ENCODE results near the gene OR10A6. TPM values are rescaled to one million over a fixed set of nuclear protein-coding genes. Genes with fewer than 3 reads are reported as not detected.

The OR10A6 gene, protein sequence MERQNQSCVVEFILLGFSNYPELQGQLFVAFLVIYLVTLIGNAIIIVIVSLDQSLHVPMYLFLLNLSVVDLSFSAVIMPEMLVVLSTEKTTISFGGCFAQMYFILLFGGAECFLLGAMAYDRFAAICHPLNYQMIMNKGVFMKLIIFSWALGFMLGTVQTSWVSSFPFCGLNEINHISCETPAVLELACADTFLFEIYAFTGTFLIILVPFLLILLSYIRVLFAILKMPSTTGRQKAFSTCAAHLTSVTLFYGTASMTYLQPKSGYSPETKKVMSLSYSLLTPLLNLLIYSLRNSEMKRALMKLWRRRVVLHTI
- total RNA-seq (2022) (not detected in 2 replicates), Bru-seq, nascent RNA (not detected), BruChase-seq, experiment 1, labeled RNA remaining after a 6-hour chase (percentile 10 among the genes with signal in this experiment), BruChase-seq, experiment 2, labeled RNA remaining after a 2-hour chase (percentile 14 among the genes with signal in this experiment)
- long read RNA-seq = 0 reads

DNA sequence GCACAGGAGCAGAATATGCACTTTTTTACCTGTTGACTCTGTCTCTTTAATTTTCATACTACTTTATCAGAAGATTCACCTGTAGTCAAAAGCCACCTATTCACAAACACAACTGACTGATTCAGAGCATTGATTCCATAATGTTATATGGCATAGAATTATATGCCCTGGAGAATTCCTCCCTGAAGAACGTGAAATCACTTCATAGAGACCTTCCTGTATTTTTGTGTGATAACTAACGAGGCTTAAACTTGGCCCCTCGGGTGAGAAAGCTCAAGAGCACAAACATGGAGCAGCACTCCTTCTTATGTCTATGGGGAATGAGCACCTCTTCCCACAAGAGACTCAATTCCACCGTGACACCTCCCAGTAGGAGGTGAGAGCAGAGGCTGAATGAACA is at the start of gene OR10A6:
TSS of gene OR10A6 (minus strand) at position 101 of the 400 bp plus-strand sequence. CDS start 2,606 bp downstream, outside the sequence.
- H3K27ac Mint-ChIP-seq (ENCODE audit: low read depth, unreplicated experiment) = no peak within 1 kb of the TSS
- H3K4me1 Mint-ChIP-seq (ENCODE audit: insufficient read depth, unreplicated experiment) = peaks cover under 1% of the 10 kb centered on the region
- H3K27me3 Mint-ChIP-seq (ENCODE audit: insufficient read depth, unreplicated experiment) = no peaks in the 10 kb centered on the region
- BruUV-seq (replicated peaks) = no TSS peak
- DNase-seq (ENCODE audit: unreplicated experiment) = no peak
- POLR2A ChIA-PET = no interaction called here
- H3K4me3 Mint-ChIP-seq (ENCODE audit: unreplicated experiment) = no peak within 1 kb of the TSS
- H3K9me3 Mint-ChIP-seq (ENCODE audit: unreplicated experiment) = no peaks in the 10 kb centered on the region
- intact Hi-C loops (cut with micrococcal nuclease) = no loop called here
- H3K36me3 Mint-ChIP-seq (ENCODE audit: insufficient read depth, unreplicated experiment) = peaks cover 7% of the 10 kb centered on the region
- CTCF ChIA-PET = no interaction called here
- TF ChIP-seq CTCF (IDR thresholded peaks at IDR 0.05; ENCODE audit: unreplicated experiment) = no peak

- Mint-ChIP-seq H3K27ac (ENCODE audit: low read depth, unreplicated experiment) (peak overlapping the region; percentile 79), H3K9me3 (ENCODE audit: unreplicated experiment) (no peaks in the 10 kb centered on the region), H3K36me3 (ENCODE audit: insufficient read depth, unreplicated experiment) (no peaks in the 10 kb centered on the region), H3K4me3 (ENCODE audit: unreplicated experiment) (no peak overlapping the region), H3K27me3 (ENCODE audit: insufficient read depth, unreplicated experiment) (no peaks in the 10 kb centered on the region), H3K4me1 (ENCODE audit: insufficient read depth, unreplicated experiment) (peaks cover 23% of the 10 kb centered on the region)
- CTCF ChIA-PET = interaction anchor here (0.6 to 5.7 kb wide), 5 partner anchors 9 to 1235 kb away, joined by 3 to 56 read pairs (median 8); partner anchors contain the start of gene EIF3F
- DNase-seq (ENCODE audit: unreplicated experiment) = peak; percentile 55
- intact Hi-C loops (cut with micrococcal nuclease) = no loop called here
- TF ChIP-seq CTCF (IDR thresholded peaks at IDR 0.05; ENCODE audit: unreplicated experiment) = no peak
- BruUV-seq (replicated peaks) = no TSS peak
- POLR2A ChIA-PET = interaction anchor here (1.1 kb wide), 1 partner anchor 10 kb away, joined by 3 read pairs; the partner anchor contains the start of gene EIF3F
Observed at GRCh38 chr11:7977232-7977917, 46.3 kb upstream of the OR10A6 start.

- intact Hi-C loops (cut with micrococcal nuclease) = no loop called here
- ChIA-PET CTCF (interaction anchor here (0.6 to 5.7 kb wide), 4 partner anchors 10 to 1111 kb away, joined by 3 to 56 read pairs (median 4); partner anchors contain the start of genes EIF3F and NLRP10), POLR2A (interaction anchor here (0.6 to 1.6 kb wide), 3 partner anchors 12 to 46 kb away, joined by 3 read pairs; partner anchors contain the start of gene EIF3F)
- TF ChIP-seq CTCF (IDR thresholded peaks at IDR 0.05; ENCODE audit: unreplicated experiment) = no peak
- Mint-ChIP-seq H3K4me3 (ENCODE audit: unreplicated experiment) (no peak overlapping the region), H3K9me3 (ENCODE audit: unreplicated experiment) (no peaks in the 10 kb centered on the region), H3K4me1 (ENCODE audit: insufficient read depth, unreplicated experiment) (peaks cover 23% of the 10 kb centered on the region), H3K27me3 (ENCODE audit: insufficient read depth, unreplicated experiment) (no peaks in the 10 kb centered on the region), H3K36me3 (ENCODE audit: insufficient read depth, unreplicated experiment) (no peaks in the 10 kb centered on the region), H3K27ac (ENCODE audit: low read depth, unreplicated experiment) (no peak overlapping the region)
- no TSS peak for BruUV-seq (replicated peaks)
- DNase-seq (ENCODE audit: unreplicated experiment) = no peak
Observed at GRCh38 chr11:7974668-7975067, 43.6 kb upstream of the OR10A6 start.

GRCh38 chr11:7973011-7973410 is 41.9 kb upstream of the OR10A6 start:
- no TSS peak for BruUV-seq (replicated peaks)
- no peak for DNase-seq (ENCODE audit: unreplicated experiment)
- Mint-ChIP-seq H3K36me3 (ENCODE audit: insufficient read depth, unreplicated experiment) (no peaks in the 10 kb centered on the region), H3K4me3 (ENCODE audit: unreplicated experiment) (no peak overlapping the region), H3K4me1 (ENCODE audit: insufficient read depth, unreplicated experiment) (peaks cover 21% of the 10 kb centered on the region), H3K9me3 (ENCODE audit: unreplicated experiment) (no peaks in the 10 kb centered on the region), H3K27me3 (ENCODE audit: insufficient read depth, unreplicated experiment) (no peaks in the 10 kb centered on the region), H3K27ac (ENCODE audit: low read depth, unreplicated experiment) (no peak overlapping the region)
- CTCF ChIA-PET = no interaction called here
- intact Hi-C loops (cut with micrococcal nuclease) = no loop called here
- POLR2A ChIA-PET = no interaction called here
- TF ChIP-seq CTCF (IDR thresholded peaks at IDR 0.05; ENCODE audit: unreplicated experiment) = no peak
